K562 (cell line): Measurements from ENCODE around the gene CDCA3. TPM values are rescaled to one million over a fixed set of nuclear protein-coding genes. Genes with fewer than 3 reads are reported as not detected.
"Not testable (repeated sequence)": the region's sequence is repeated elsewhere in the genome, so short reads cannot be mapped to it uniquely, and the experiment has no call there.

Experiments
- ATAC-seq: fragments of 200-7000 bp; cut with Tn5 transposase; 3 replicates; pipeline ENCODE4 v1.9.1; 2020; ENCODE audit warnings: moderate library complexity
- BruUV-seq: library from RNA; stranded (reverse); fragments of 400-500 nt; replicated peaks from 2 replicates; lab custom pipeline; 2021; lab: Mats Ljungman, UMichigan
- CTCF ChIA-PET: fragments of 300-600 bp; formaldehyde crosslinking; extraction: SDS; loops from one replicate; lab custom pipeline; 2021; ENCODE audit warnings: low intra/inter-chr PET ratio; lab: Yijun Ruan, JAX
- POLR2A ChIA-PET: fragments of 300-600, 350-650 bp; sonication (Branson Sonifier 250); formaldehyde crosslinking; extraction: SDS; loops from one replicate; lab custom pipeline; 2021; ENCODE audit warnings: antibody characterized with exemption, inconsistent platforms; lab: Yijun Ruan, JAX
- DNase-seq, 4 experiments: peaks; one replicate each; pipeline versions ENCODE4 v3.0.0 to v3.0.0-alpha.2; 2011 to 2018; ENCODE audit warnings: low spot score in 3 of 4, mixed read lengths in 3 of 4; ENCODE audit errors: extremely low read depth in 1 of 4
- FAIRE-seq: peaks from 2 replicates; lab custom pipeline; 2011; peaks lifted over from hg19 to GRCh38; lab: Jason Lieb, UNC
- H2AFZ ChIP-seq: 2 replicates; pipeline ENCODE4 v1.6.0; 2011; ENCODE audit warnings: low read depth, low read length, control low read depth, inconsistent platforms
- H3K27ac ChIP-seq: fragments of 200-600 bp; 3 replicates; pipeline ENCODE4 v1.8.0; 2011; ENCODE audit warnings: low read depth, mild to moderate bottlenecking, control low read depth, inconsistent platforms, low read length, moderate library complexity, mixed read lengths; ENCODE audit errors: extremely low read depth
- H3K27me3 ChIP-seq, 2 experiments: fragments of 300-600 bp in 1 of 2; 2 replicates in 1 of 2; 3 replicates in 1 of 2; pipeline versions ENCODE4 v1.6.0 to v1.8.0; 2011; ENCODE audit warnings: inconsistent platforms in 2 of 2, low read length in 2 of 2, mild to moderate bottlenecking in 1 of 2, mixed read lengths in 1 of 2, moderate library complexity in 1 of 2; ENCODE audit not compliant: control insufficient read depth in 2 of 2, insufficient read depth in 2 of 2
- H3K36me3 ChIP-seq: fragments of 300-600 bp; 3 replicates; pipeline ENCODE4 v1.8.0; 2011; ENCODE audit warnings: mild to moderate bottlenecking, low read length, inconsistent platforms; ENCODE audit not compliant: control insufficient read depth, insufficient read depth
- H3K4me1 ChIP-seq, 2 experiments: fragments of 200-600 bp in 1 of 2; replicated peaks in 1 of 2; 2 replicates in 1 of 2; 3 replicates in 1 of 2; pipeline versions ENCODE4 v1.5.1 to v1.8.0; 2011; ENCODE audit warnings: inconsistent platforms in 2 of 2, low read length in 2 of 2, mild to moderate bottlenecking in 1 of 2, mixed read lengths in 1 of 2, moderate library complexity in 1 of 2; ENCODE audit not compliant: control insufficient read depth in 2 of 2, insufficient read depth in 2 of 2
- H3K4me2 ChIP-seq: 2 replicates; pipeline ENCODE4 v1.6.1; 2011; ENCODE audit warnings: low read length, control low read depth, inconsistent platforms, mixed read lengths; ENCODE audit not compliant: insufficient read depth
- H3K4me3 ChIP-seq: fragments of 200-600 bp; sonication (generic), shearing (Covaris generic); 2 replicates; pipeline ENCODE4 v1.5.1; 2016; ENCODE audit warnings: control low read depth, inconsistent platforms
- H3K79me2 ChIP-seq: fragments of 200-600 bp; 3 replicates; pipeline ENCODE4 v1.8.0; 2011; ENCODE audit warnings: low read length, inconsistent platforms; ENCODE audit not compliant: control insufficient read depth, insufficient read depth
- H3K9ac ChIP-seq, 2 experiments: 2 replicates each; pipeline versions ENCODE4 v1.6.0 to v1.6.1; 2011; ENCODE audit warnings: low read depth in 2 of 2, low read length in 2 of 2, control low read depth in 1 of 2, inconsistent platforms in 1 of 2, mild to moderate bottlenecking in 1 of 2, mixed read lengths in 1 of 2; ENCODE audit not compliant: insufficient read depth in 1 of 2
- H3K9me1 ChIP-seq: one replicate; pipeline ENCODE4 v1.6.0; 2011; ENCODE audit warnings: inconsistent platforms, mild to moderate bottlenecking, low read length, moderate library complexity; ENCODE audit not compliant: control insufficient read depth, insufficient read depth
- H3K9me3 ChIP-seq: replicated peaks from 2 replicates; pipeline ENCODE4 v1.5.1; 2011; ENCODE audit warnings: low read depth, low read length, inconsistent platforms; ENCODE audit not compliant: control insufficient read depth, insufficient read depth
- H4K20me1 ChIP-seq: replicated peaks from 2 replicates; pipeline ENCODE4 v1.6.1; 2011; ENCODE audit warnings: low read length, inconsistent platforms, mixed read lengths; ENCODE audit not compliant: control insufficient read depth, insufficient read depth
- FOXK2 ChIP-seq, 2 experiments: fragments of 450-650 bp; IDR thresholded peaks in 1 of 2; conservative IDR thresholded peaks in 1 of 2; 2 replicates each; pipeline ENCODE4 v1.6.1; 2016; ENCODE audit warnings: low read depth in 2 of 2, mild to moderate bottlenecking in 1 of 2
- GTF2E2 ChIP-seq: fragments of 200-800 bp; sonication (Bioruptor generic); IDR thresholded peaks from 2 replicates; pipeline ENCODE4 v1.6.1; 2016; ENCODE audit warnings: missing genetic modification characterization, missing compliant biosample characterization
- HEY1 ChIP-seq: fragments of 250-450 bp; sonication (Bioruptor Pico); IDR thresholded peaks from 2 replicates; pipeline ENCODE4 v1.5.0; 2020; ENCODE audit warnings: mild to moderate bottlenecking, moderate library complexity, borderline replicate concordance
- ZNF766 ChIP-seq: fragments of 200-800 bp; sonication (Bioruptor generic); conservative IDR thresholded peaks from 2 replicates; pipeline ENCODE4 v1.6.1; 2016; ENCODE audit warnings: missing genetic modification characterization, missing compliant biosample characterization
- WGBS: fragments of 100-300 bp; shearing (Covaris generic); methylation state at CpG from one replicate; pipeline ENCODE4 v1.1.6; 2016; ENCODE audit warnings: low coverage, mixed read lengths; ENCODE audit not compliant: insufficient coverage; ENCODE audit errors: missing lambda C conversion rate; 5-methylcytosine and 5-hydroxymethylcytosine counted together
- in situ Hi-C: fragments of 300-500 bp; cut with MboI; formaldehyde crosslinking; loops from 4 replicates; pipeline ENCODE4 v1.15.0; 2018; ENCODE audit warnings: inconsistent platforms, mixed read lengths
- intact Hi-C: fragments of 100-400 bp; cut with micrococcal nuclease; formaldehyde crosslinking; loops from 2 replicates; pipeline ENCODE4 v1.14.2; 2022
- polyA plus RNA-seq, 8 experiments: library from polyadenylated mRNA; depleted of rRNA in 4 of 8; stranded (reverse) in 5 of 8; unstranded in 3 of 8; fragments of >200 nt; fragmentation: Nextera tagmentation in 2 of 8; fragmentation: Illumina TruSeq in 1 of 8; extraction: Ambion mirVana in 2 of 8; extraction: Trizol in 1 of 8; gene quantifications; 2 replicates each; pipeline versions ENCODE4 v1.2.1 to v1.2.3, GENCODE V29; 2011 to 2014; ENCODE audit warnings: inconsistent platforms in 1 of 8, missing spikeins in 1 of 8
- total RNA-seq, 7 experiments: library from RNA; depleted of rRNA in 6 of 7; stranded (reverse); fragments of >200 nt in 6 of 7; fragmentation: Illumina TruSeq in 2 of 7; extraction: Trizol in 2 of 7; gene quantifications; 2 replicates each; pipeline versions ENCODE4 v1.2.1 to v1.2.3, GENCODE V29; 2011 to 2021; ENCODE audit warnings: low replicate concordance in 1 of 7

CDCA3 gene
- total and polyA plus RNA-seq, 9 of the 15 experiments (the other 6 are each of a cell fraction or from before 2014, with no cell fraction given), result 24.2 to 80.8 (median 55.1) TPM

GRCh38 chr12:6892683-6893082, 41.6 kb upstream of the CDCA3 start:
- FAIRE-seq, H2AFZ ChIP-seq, in situ Hi-C loops, H3K4me2 ChIP-seq, ATAC-seq, DNase-seq, H3K27me3 ChIP-seq, H3K9me1 ChIP-seq, POLR2A ChIA-PET, H3K9me3 ChIP-seq, intact Hi-C loops, H3K4me3 ChIP-seq, H3K36me3 ChIP-seq, H3K79me2 ChIP-seq, BruUV-seq, H3K27ac ChIP-seq, H3K9ac ChIP-seq, CTCF ChIA-PET, H4K20me1 ChIP-seq: not testable (repeated sequence)
- peaks cover 12 to 15% of the 10 kb centered on the region in 2 experiments; a peak in 4 of 5 replicates for H3K4me1 ChIP-seq
- 76% methylated on average over 3 of the region's 3 CpGs for WGBS

DNA sequence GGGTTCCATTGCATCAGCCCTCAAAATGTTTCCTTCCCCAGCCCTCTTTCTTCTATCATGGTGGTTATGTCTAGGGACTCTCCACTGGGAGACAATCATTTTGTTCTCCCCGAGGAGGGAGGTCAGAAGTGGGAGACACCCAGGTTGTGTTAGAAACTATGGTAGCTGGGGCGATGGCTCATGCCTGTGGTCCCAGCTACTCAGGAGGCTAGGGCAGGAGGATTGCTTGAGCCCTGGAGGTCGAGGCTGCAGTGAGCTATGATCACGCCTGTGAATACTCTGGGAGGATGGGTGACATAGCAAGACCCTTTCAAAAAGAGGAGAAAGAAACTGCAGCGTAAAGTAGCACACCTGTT, 40.5 kb upstream of the CDCA3 start:
- Histone ChIP-seq H2AFZ (peak overlapping the region; percentile 92), H3K9me1 (no peaks in the 10 kb centered on the region), H3K4me2 (peak overlapping the region; percentile 65), H3K4me3 (peak overlapping the region; percentile 42), H3K36me3 (no peaks in the 10 kb centered on the region)
- peak; percentile 34 for ATAC-seq
- CTCF ChIA-PET, result no interaction called here
- intact Hi-C loops (loop anchor here (2.0 kb wide), 1 partner anchor 19 kb away; the partner anchor contains the start of gene SPSB2), in situ Hi-C loops (no loop called here)
- BruUV-seq, result TSS peak; percentile 83
- TF ChIP-seq ZNF766 (CRISPR knock-in tag) (0 out of 2 replicates have a peak, but pooled peaks have one; percentile 22), GTF2E2 (tag) (0 out of 2 replicates have a peak, but pooled peaks have one; percentile 4), FOXK2 (conservative IDR thresholded peaks at IDR 0.05 in 1 of 2, IDR thresholded peaks at IDR 0.05 in 1 of 2; ENCODE audit: low read depth in 2 of 2) (0 out of 4 replicates have a peak, but pooled peaks of 1 of the 2 experiments have one; percentile 8), HEY1 (CRISPR knock-in tag) (no peak)
- TF ChIP-seq, all 486 proteins: peak for 3
- peak overlapping the region; percentile 79 to 90 for H3K9ac ChIP-seq
- H3K27ac ChIP-seq, result peak overlapping the region; percentile 72
- no peak for DNase-seq
- H4K20me1 ChIP-seq, result no peaks in the 10 kb centered on the region
- 0 out of 3 replicates have a peak, but pooled peaks cover 2% of the 10 kb centered on the region for H3K79me2 ChIP-seq
- 53% methylated on average over 5 of the region's 5 CpGs for WGBS
- no peaks in the 10 kb centered on the region for H3K27me3 ChIP-seq
- no peaks in the 10 kb centered on the region for H3K9me3 ChIP-seq
- FAIRE-seq, result no peak
- peaks cover 12 to 19% of the 10 kb centered on the region in 2 experiments; a peak in 4 of 5 replicates for H3K4me1 ChIP-seq
- POLR2A ChIA-PET, result interaction anchor here (0.6 to 1.8 kb wide), 11 partner anchors 9 to 334 kb away, joined by 3 to 18 read pairs (median 5); partner anchors contain the start of genes C12orf57, CDCA3, RNU7-1 and SPSB2
